ENCODE data around the gene TET1. TPM values are rescaled to one million over a fixed set of nuclear protein-coding genes. Genes with fewer than 3 reads are reported as not detected.
"Not testable (repeated sequence)": the region's sequence is repeated elsewhere in the genome, so short reads cannot be mapped to it uniquely, and the experiment has no call there.

Gene TET1
- 10 to 100 TPM in 3 of 4 donors, 1 to 10 TPM in 1; 7.5 to 12.9 (median 10.9) TPM for total RNA-seq

DNA sequence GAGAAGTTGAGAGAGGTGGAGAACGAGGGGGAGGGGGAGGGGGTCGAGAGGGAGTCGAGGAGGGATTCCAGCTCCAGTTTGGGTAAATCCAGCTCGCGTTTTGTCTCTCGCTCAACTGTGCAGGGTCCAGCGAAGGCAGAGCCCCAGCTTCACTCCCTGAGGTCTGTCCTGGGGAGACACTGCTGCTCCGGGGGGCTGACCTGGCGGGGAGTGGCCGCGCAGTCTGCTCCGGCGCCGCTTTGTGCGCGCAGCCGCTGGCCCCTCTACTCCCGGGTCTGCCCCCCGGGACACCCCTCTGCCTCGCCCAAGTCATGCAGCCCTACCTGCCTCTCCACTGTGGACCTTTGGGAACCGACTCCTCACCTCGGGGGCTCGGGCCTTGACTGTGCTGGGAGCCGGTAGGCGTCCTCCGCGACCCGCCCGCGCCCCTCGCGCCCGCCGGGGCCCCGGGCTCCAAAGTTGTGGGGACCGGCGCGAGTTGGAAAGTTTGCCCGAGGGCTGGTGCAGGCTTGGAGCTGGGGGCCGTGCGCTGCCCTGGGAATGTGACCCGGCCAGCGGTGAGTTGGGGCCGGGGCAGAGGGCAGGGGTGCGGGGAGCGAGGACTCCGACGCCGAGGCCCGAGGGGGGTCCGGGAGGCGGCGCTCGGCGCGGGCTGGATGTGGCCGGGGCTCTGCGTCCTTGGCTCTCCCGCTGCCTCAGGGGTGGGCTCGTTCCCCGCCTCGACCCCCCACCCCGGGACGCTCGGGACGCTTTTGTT, at the start of gene TET1:
Gene TET1 (plus strand): TSS at position 152 of the 757 bp plus-strand sequence. CDS start 12,002 bp downstream, outside the sequence.
- Histone ChIP-seq H3K9me3 (no peaks in the 10 kb centered on the region), H3K4me3 (peak within 1 kb of the TSS; percentile 73 to 99 (median 85)), H3K27ac (peak within 1 kb of the TSS; percentile 64 to 86 (median 71)), H3K4me1 (peaks cover 0 to 39% (median 0%) of the 10 kb centered on the region in 4 donors), H3K27me3 (peaks cover 0 to 6% of the 10 kb centered on the region in 2 donors), H3K36me3 (no peaks in the 10 kb centered on the region)
- DNase-seq (ENCODE audit: low spot score in 2 of 2) = peak; percentile 23 to 45
- TF ChIP-seq EP300 (IDR thresholded peaks at IDR 0.05) (peak in 1 of 2 donors; percentile 61), POLR2A (IDR thresholded peaks at IDR 0.05) (peak in 1 of 2 donors; percentile 56)
- TF ChIP-seq, protein P1, sequence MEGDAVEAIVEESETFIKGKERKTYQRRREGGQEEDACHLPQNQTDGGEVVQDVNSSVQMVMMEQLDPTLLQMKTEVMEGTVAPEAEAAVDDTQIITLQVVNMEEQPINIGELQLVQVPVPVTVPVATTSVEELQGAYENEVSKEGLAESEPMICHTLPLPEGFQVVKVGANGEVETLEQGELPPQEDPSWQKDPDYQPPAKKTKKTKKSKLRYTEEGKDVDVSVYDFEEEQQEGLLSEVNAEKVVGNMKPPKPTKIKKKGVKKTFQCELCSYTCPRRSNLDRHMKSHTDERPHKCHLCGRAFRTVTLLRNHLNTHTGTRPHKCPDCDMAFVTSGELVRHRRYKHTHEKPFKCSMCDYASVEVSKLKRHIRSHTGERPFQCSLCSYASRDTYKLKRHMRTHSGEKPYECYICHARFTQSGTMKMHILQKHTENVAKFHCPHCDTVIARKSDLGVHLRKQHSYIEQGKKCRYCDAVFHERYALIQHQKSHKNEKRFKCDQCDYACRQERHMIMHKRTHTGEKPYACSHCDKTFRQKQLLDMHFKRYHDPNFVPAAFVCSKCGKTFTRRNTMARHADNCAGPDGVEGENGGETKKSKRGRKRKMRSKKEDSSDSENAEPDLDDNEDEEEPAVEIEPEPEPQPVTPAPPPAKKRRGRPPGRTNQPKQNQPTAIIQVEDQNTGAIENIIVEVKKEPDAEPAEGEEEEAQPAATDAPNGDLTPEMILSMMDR (IDR thresholded peaks at IDR 0.05) = no peak
- 0% methylated on average over 9 to 38 of the region's 66 CpGs for WGBS, 2 donors

- DNase-seq (ENCODE audit: low spot score in 2 of 2); H3K4me1 ChIP-seq; H3K4me3 ChIP-seq; H3K27me3 ChIP-seq; H3K9me3 ChIP-seq; H3K27ac ChIP-seq: not testable (repeated sequence)
- H3K36me3 ChIP-seq = peaks cover 0 to 67% (median 3%) of the 10 kb centered on the region in 3 donors
- WGBS, 2 donors = 86 to 93% methylated on average over 2 of the region's 2 CpGs
These were observed 43.9 kb upstream of the TET1 start for GRCh38 chr10:68516216-68516615.

DNA sequence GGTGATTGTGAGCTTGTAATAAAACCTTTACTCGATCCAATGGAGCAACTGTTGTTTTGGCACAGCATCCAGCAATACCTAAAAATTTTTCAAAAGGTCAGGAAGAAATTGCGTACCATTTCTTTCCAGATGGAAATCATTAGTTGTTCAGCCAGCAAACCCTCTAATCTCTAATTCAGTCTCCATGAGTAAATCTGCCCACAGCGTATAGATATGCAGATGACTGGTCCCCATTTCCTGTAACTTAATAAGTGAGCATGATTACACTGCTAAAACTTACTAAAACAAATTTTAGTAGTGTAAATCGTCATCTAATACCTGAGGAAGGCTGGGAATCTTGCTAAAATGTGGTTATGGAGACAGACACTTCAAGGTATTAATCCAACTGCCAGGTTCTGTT, 43.4 kb upstream of the TET1 start:
- H3K9me3 ChIP-seq = no peaks in the 10 kb centered on the region
- no peaks in the 10 kb centered on the region for H3K27me3 ChIP-seq
- H3K4me3 ChIP-seq = no peak overlapping the region
- TF ChIP-seq EP300 (IDR thresholded peaks at IDR 0.05) (no peak), POLR2A (IDR thresholded peaks at IDR 0.05) (no peak)
- TF ChIP-seq, protein P1 (IDR thresholded peaks at IDR 0.05) = no peak
- H3K27ac ChIP-seq = no peak overlapping the region
- H3K4me1 ChIP-seq = no peaks in the 10 kb centered on the region
- H3K36me3 ChIP-seq = peaks cover 0 to 67% (median 3%) of the 10 kb centered on the region in 3 donors
- 54 to 58% methylated on average over 4 of the region's 4 CpGs for WGBS, 2 donors
- no peak for DNase-seq (ENCODE audit: low spot score in 2 of 2)

DNA sequence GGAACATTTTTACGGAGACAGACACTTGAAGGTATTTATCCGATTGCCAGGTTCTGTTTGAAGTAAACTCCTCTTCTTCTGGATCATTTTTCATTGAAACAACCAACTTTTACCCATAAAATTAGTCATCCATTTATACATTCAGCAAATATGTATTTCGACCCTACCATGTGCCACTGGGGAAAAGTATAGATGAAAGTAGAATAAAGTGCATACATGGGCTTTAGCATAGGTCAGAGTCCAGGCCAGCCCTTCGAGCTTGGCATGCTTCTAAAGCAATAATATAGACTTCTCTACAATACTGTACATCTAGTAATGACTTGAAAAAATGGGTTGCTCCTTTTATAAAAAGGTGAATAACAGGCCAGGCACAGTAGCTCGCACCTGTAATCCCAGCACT, 42.9 kb upstream of the TET1 start:
- Histone ChIP-seq H3K4me1 (no peaks in the 10 kb centered on the region), H3K27me3 (no peaks in the 10 kb centered on the region), H3K27ac (no peak overlapping the region), H3K9me3 (no peaks in the 10 kb centered on the region), H3K36me3 (peaks cover 0 to 68% (median 3%) of the 10 kb centered on the region in 3 donors), H3K4me3 (no peak overlapping the region)
- no peak for DNase-seq (ENCODE audit: low spot score in 2 of 2)
- 85 to 88% methylated on average over 5 of the region's 5 CpGs for WGBS, 2 donors
- TF ChIP-seq EP300 (IDR thresholded peaks at IDR 0.05) = no peak

DNA sequence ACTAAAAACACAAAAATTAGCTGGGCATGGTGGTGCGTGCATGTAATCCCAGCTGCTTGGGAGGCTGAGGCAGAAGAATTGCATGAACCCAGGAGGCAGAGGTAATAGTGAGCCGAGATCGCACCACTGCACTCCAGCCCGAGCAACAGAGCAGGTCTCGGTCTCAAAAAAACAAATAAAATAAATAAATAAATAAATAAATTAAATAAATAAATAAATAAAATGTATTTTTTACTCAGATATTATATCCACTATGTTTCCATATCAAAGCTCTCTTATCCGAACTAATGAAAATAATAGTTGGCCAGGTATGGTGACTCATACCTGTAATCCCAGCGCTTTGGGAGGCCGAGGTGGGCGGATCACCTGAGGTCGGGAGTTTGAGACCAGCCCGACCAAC, 41.5 kb upstream of the TET1 start:
- H3K9me3 ChIP-seq; DNase-seq (ENCODE audit: low spot score in 2 of 2); H3K4me1 ChIP-seq; H3K27me3 ChIP-seq; H3K4me3 ChIP-seq; H3K27ac ChIP-seq: not testable (repeated sequence)
- peaks cover 0 to 73% (median 3%) of the 10 kb centered on the region in 3 donors for H3K36me3 ChIP-seq
- 88 to 94% methylated on average over 11 of the region's 11 CpGs for WGBS, 2 donors

GRCh38 chr10:68525490-68526038, 34.6 kb upstream of the TET1 start:
- not testable (repeated sequence) for H3K27ac ChIP-seq; DNase-seq (ENCODE audit: low spot score in 2 of 2); H3K4me3 ChIP-seq; H3K27me3 ChIP-seq; H3K9me3 ChIP-seq
- Histone ChIP-seq H3K36me3 (peaks cover 0 to 42% (median 0%) of the 10 kb centered on the region in 3 donors), H3K4me1 (peaks cover 0 to 16% (median 2%) of the 10 kb centered on the region in 4 donors)
- WGBS, 2 donors = 66 to 67% methylated on average over 5 of the region's 5 CpGs

DNA sequence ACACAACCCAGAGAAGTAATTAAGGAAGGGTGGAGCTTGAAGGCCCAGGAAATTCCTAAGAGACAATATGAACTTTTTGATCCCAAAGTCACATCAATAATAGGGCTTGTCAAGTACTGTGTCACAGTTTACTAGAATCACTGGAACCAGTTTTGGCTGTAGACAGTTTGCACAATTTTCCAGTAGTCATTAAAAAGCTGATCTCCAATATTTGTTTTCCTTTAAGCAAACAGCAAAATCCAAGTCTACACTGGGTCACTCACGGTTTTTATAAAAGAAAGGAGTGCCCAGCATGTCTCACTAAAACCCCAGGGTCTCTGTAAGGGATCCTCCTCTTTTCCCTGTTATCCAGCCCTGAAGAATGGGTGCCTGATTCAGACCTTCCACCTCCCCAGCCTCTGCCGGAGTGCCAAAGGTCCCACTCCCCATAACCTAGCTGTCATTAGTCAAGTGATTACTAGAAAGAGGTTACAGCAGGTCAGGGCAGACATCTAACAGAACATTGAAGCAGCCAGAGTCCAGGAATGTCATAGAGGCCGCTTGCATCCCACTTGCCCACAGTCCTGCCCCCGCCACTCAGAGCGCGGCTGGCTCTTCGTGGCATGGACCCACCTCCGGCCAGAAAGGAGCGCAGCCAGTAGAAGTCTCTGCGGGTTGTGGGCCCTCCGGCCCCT, 33.4 kb upstream of the TET1 start:
- TF ChIP-seq EP300 (IDR thresholded peaks at IDR 0.05) = no peak
- TF ChIP-seq POLR2A (IDR thresholded peaks at IDR 0.05) = no peak

More for the DNA sequence above, 33.4 kb upstream of the TET1 start:
- no peaks in the 10 kb centered on the region for H3K27me3 ChIP-seq
- H3K4me3 ChIP-seq = peak overlapping the region; percentile 79 to 99 (median 88)
- H3K36me3 ChIP-seq = peaks cover 0 to 33% (median 0%) of the 10 kb centered on the region in 3 donors
- H3K27ac ChIP-seq = peak overlapping the region; percentile 92 to 97 (median 96)
- no peaks in the 10 kb centered on the region for H3K9me3 ChIP-seq
- peak in 1 of 2 donors; percentile 8 for DNase-seq (ENCODE audit: low spot score in 2 of 2)
- peaks cover 0 to 16% (median 2%) of the 10 kb centered on the region in 4 donors for H3K4me1 ChIP-seq
- WGBS, 2 donors = 0% methylated on average over 7 of the region's 11 CpGs
